IMR-90 (cell line): ENCODE data around the gene STARD7. TPM values are rescaled to one million over a fixed set of nuclear protein-coding genes. Genes with fewer than 3 reads are reported as not detected.

Experiments
- ATAC-seq: fragments of 200-7000 bp; cut with Tn5 transposase; 2 replicates; pipeline ENCODE4 v1.9.1; 2020; ENCODE audit warnings: low read depth, mild to moderate bottlenecking, moderate library complexity
- BruUV-seq: library from RNA; stranded (reverse); fragments of 400-500 nt; replicated peaks from 2 replicates; lab custom pipeline; 2021; lab: Mats Ljungman, UMichigan
- CTCF ChIA-PET: fragments of 300-600 bp; formaldehyde crosslinking; extraction: SDS; loops from one replicate; lab custom pipeline; 2021; ENCODE audit warnings: antibody characterized with exemption; lab: Yijun Ruan, JAX
- POLR2A ChIA-PET: fragments of 300-600 bp; sonication (Branson Sonifier 250); formaldehyde crosslinking; loops from one replicate; lab custom pipeline; 2022; ENCODE audit warnings: antibody characterized with exemption; ENCODE audit not compliant: unreplicated experiment; lab: Charles Lee
- DNase-seq: peaks from one replicate; pipeline ENCODE4 v3.0.0; 2013
- H2AFZ ChIP-seq: replicated peaks from 2 replicates; pipeline ENCODE3; 2013; ENCODE audit warnings: low read length, mild to moderate bottlenecking; ENCODE audit not compliant: poor library complexity
- H2AK5ac ChIP-seq: 2 replicates; pipeline ENCODE4 v1.6.1; 2013; ENCODE audit warnings: low read depth, low read length, inconsistent platforms
- H2AK9ac ChIP-seq: replicated peaks from 2 replicates; pipeline ENCODE3; 2013; ENCODE audit warnings: mild to moderate bottlenecking, low read depth, low read length, moderate library complexity; ENCODE audit not compliant: poor library complexity
- H2BK120ac ChIP-seq: 2 replicates; pipeline ENCODE4 v1.6.1; 2013; ENCODE audit warnings: low read depth, low read length, inconsistent platforms
- H2BK15ac ChIP-seq: 3 replicates; pipeline ENCODE4 v1.6.1; 2013; ENCODE audit warnings: low read depth, low read length, inconsistent platforms
- H2BK20ac ChIP-seq: 2 replicates; pipeline ENCODE4 v1.6.1; 2013; ENCODE audit warnings: low read depth, mild to moderate bottlenecking, inconsistent platforms, low read length, moderate library complexity
- H2BK5ac ChIP-seq: 2 replicates; pipeline ENCODE4 v1.6.1; 2013; ENCODE audit warnings: mild to moderate bottlenecking, low read depth, low read length, inconsistent platforms; ENCODE audit not compliant: poor library complexity, severe bottlenecking
- H3K14ac ChIP-seq: replicated peaks from 2 replicates; pipeline ENCODE4 v1.6.1; 2013; ENCODE audit warnings: low read depth, low read length, inconsistent platforms
- H3K18ac ChIP-seq: 2 replicates; pipeline ENCODE4 v1.6.1; 2013; ENCODE audit warnings: low read depth, low read length, control low read depth
- H3K23ac ChIP-seq: 2 replicates; pipeline ENCODE4 v1.6.1; 2013; ENCODE audit warnings: low read depth, low read length, inconsistent platforms
- H3K27ac ChIP-seq: 2 replicates; pipeline ENCODE4 v1.5.1; 2013; ENCODE audit warnings: mild to moderate bottlenecking, control low read depth, low read length; ENCODE audit not compliant: insufficient read depth
- H3K27me3 ChIP-seq: 2 replicates; pipeline ENCODE4 v1.6.1; 2013; ENCODE audit warnings: low read length; ENCODE audit not compliant: control insufficient read depth, insufficient read depth
- H3K36me3 ChIP-seq: 2 replicates; pipeline ENCODE4 v1.6.1; 2013; ENCODE audit warnings: low read length, mixed read lengths; ENCODE audit not compliant: control insufficient read depth, insufficient read depth
- H3K4ac ChIP-seq: 2 replicates; pipeline ENCODE4 v1.6.1; 2013; ENCODE audit warnings: low read depth, low read length, inconsistent platforms
- H3K4me1 ChIP-seq: 2 replicates; pipeline ENCODE4 v1.6.1; 2013; ENCODE audit warnings: low read length, mixed read lengths; ENCODE audit not compliant: control insufficient read depth, insufficient read depth
- H3K4me2 ChIP-seq: 2 replicates; pipeline ENCODE4 v1.6.1; 2013; ENCODE audit warnings: low read depth, mild to moderate bottlenecking, control low read depth, low read length, moderate library complexity
- H3K4me3 ChIP-seq: 2 replicates; pipeline ENCODE4 v1.5.1; 2013; ENCODE audit warnings: low read depth, mild to moderate bottlenecking, control low read depth, low read length, moderate library complexity; ENCODE audit not compliant: insufficient read depth
- H3K56ac ChIP-seq: 2 replicates; pipeline ENCODE4 v1.6.1; 2013; ENCODE audit warnings: low read length, inconsistent platforms; ENCODE audit not compliant: insufficient read depth; ENCODE audit errors: extremely low read depth
- H3K79me1 ChIP-seq, 2 experiments: 2 replicates each; pipeline ENCODE4 v1.6.1; 2013; ENCODE audit warnings: low read length in 2 of 2, inconsistent platforms in 1 of 2, low read depth in 1 of 2
- H3K9ac ChIP-seq: 2 replicates; pipeline ENCODE4 v1.6.1; 2013; ENCODE audit warnings: low read depth, low read length, control low read depth
- H3K9me1 ChIP-seq: 2 replicates; pipeline ENCODE4 v1.6.1; 2013; ENCODE audit warnings: low read length, inconsistent platforms; ENCODE audit not compliant: insufficient read depth
- H3K9me3 ChIP-seq: 2 replicates; pipeline ENCODE4 v1.6.1; 2013; ENCODE audit warnings: low read length; ENCODE audit not compliant: control insufficient read depth, insufficient read depth
- H4K20me1 ChIP-seq: 2 replicates; pipeline ENCODE4 v1.6.1; 2013; ENCODE audit warnings: low read length, inconsistent platforms; ENCODE audit not compliant: insufficient read depth
- H4K5ac ChIP-seq: 2 replicates; pipeline ENCODE4 v1.6.1; 2013; ENCODE audit warnings: mild to moderate bottlenecking, low read depth, low read length, control low read depth
- H4K8ac ChIP-seq, 2 experiments: 2 replicates each; pipeline ENCODE4 v1.6.1; 2013; ENCODE audit warnings: low read depth in 2 of 2, low read length in 2 of 2, control low read depth in 1 of 2, inconsistent platforms in 1 of 2
- H4K91ac ChIP-seq: 2 replicates; pipeline ENCODE4 v1.6.1; 2013; ENCODE audit warnings: low read depth, low read length, inconsistent platforms; ENCODE audit not compliant: insufficient read depth
- CEBPB ChIP-seq: IDR thresholded peaks from 2 replicates; pipeline ENCODE4 v1.6.1; 2012; ENCODE audit warnings: low read depth, low read length, improper control_type of control experiment
- FOS ChIP-seq: fragments of 150-350 bp; IDR thresholded peaks from 2 replicates; pipeline ENCODE4 v1.6.1; 2016; ENCODE audit warnings: low read depth, low read length
- RCOR1 ChIP-seq: IDR thresholded peaks from 2 replicates; pipeline ENCODE4 v1.6.1; 2012; ENCODE audit warnings: mild to moderate bottlenecking, low read length, improper control_type of control experiment; ENCODE audit not compliant: insufficient replicate concordance
- WGBS, 2 experiments: methylation state at CpG; one replicate each; pipeline versions ENCODE4 v1.1.5 to v1.1.7; 2013; ENCODE audit warnings: missing lambda C conversion rate in 2 of 2; ENCODE audit not compliant: insufficient read length in 1 of 2; ENCODE audit errors: extremely low coverage in 2 of 2; 5-methylcytosine and 5-hydroxymethylcytosine counted together
- dilution Hi-C: fragments of 300-500 bp; cut with HindIII; formaldehyde crosslinking; loops from one replicate; pipeline ENCODE4 v1.14.3; 2018; ENCODE audit warnings: low sequenced_read_pairs; ENCODE audit not compliant: unreplicated experiment
- in situ Hi-C: fragments of 300-500 bp; cut with MboI; formaldehyde crosslinking; loops from 3 replicates; pipeline ENCODE4 v1.14.3; 2019; ENCODE audit warnings: low sequenced_read_pairs, inconsistent platforms, mixed read lengths
- intact Hi-C: fragments of 100-400 bp; cut with micrococcal nuclease; formaldehyde crosslinking; loops from 2 replicates; pipeline ENCODE4 v1.10.0; 2022
- polyA plus RNA-seq, 3 experiments: library from polyadenylated mRNA; depleted of rRNA; stranded (reverse); fragments of >200 nt; gene quantifications; 2 replicates each; pipeline ENCODE4 v1.2.3, GENCODE V29; 2012; ENCODE audit warnings: low replicate concordance in 1 of 3
- total RNA-seq: library from RNA; depleted of rRNA; stranded (reverse); fragments of >200 nt; gene quantifications from 2 replicates; pipeline ENCODE4 v1.2.3, GENCODE V29; 2012

STARD7 gene
- total and polyA plus RNA-seq, 2 of the 4 experiments (the other 2 are of a cell fraction) = 61.7 to 138 TPM

GRCh38 chr2:96233880-96234316 is 25.3 kb upstream of the STARD7 start:
- no peak overlapping the region for H3K9ac ChIP-seq
- DNase-seq = no peak
- H3K4ac ChIP-seq = no peak overlapping the region
- H2BK5ac ChIP-seq = no peak overlapping the region
- dilution Hi-C loops = no loop called here
- ATAC-seq = no peak
- no peak overlapping the region for H3K4me2 ChIP-seq
- H3K27ac ChIP-seq = no peak overlapping the region
- no peak overlapping the region for H3K56ac ChIP-seq
- no peaks in the 10 kb centered on the region for H3K36me3 ChIP-seq
- H4K8ac ChIP-seq = no peak overlapping the region
- CTCF ChIA-PET = interaction anchor here (0.8 kb wide), 1 partner anchor 177 kb away, joined by 3 read pairs; no protein-coding TSS in a partner anchor
- H3K9me3 ChIP-seq = no peaks in the 10 kb centered on the region
- H4K20me1 ChIP-seq = no peaks in the 10 kb centered on the region; the same call in 1 of the 2 replicates
- POLR2A ChIA-PET = no interaction called here
- peaks cover 4% of the 10 kb centered on the region for H3K9me1 ChIP-seq
- peaks cover 9% of the 10 kb centered on the region in 2 experiments for H3K79me1 ChIP-seq
- H2BK120ac ChIP-seq = no peak overlapping the region
- H2BK20ac ChIP-seq = no peak overlapping the region
- H4K5ac ChIP-seq = no peak overlapping the region
- H2AK5ac ChIP-seq = no peak overlapping the region
- whole genome bisulfite sequencing, 2 experiments = 79% methylated on average over 3 of the region's 4 CpGs; no CpG with 5 or more reads in 1 of the 2 experiments
- H3K23ac ChIP-seq = no peak overlapping the region
- no peak overlapping the region for H2AFZ ChIP-seq
- H3K4me1 ChIP-seq = no peaks in the 10 kb centered on the region
- no TSS peak for BruUV-seq
- no peak overlapping the region for H3K18ac ChIP-seq
- no peak overlapping the region for H3K4me3 ChIP-seq
- H2AK9ac ChIP-seq = no peak overlapping the region
- H2BK15ac ChIP-seq = no peak overlapping the region
- TF ChIP-seq RCOR1 (no peak), FOS (no peak), CEBPB (no peak)
- H3K27me3 ChIP-seq = no peaks in the 10 kb centered on the region
- no peak overlapping the region for H4K91ac ChIP-seq
- no peak overlapping the region for H3K14ac ChIP-seq
- intact Hi-C loops = no loop called here
- in situ Hi-C loops = no loop called here
